Left ventricle myocardium inferior (tissue), 1 donor: ENCODE measurements around the gene PXK. TPM values are rescaled to one million over a fixed set of nuclear protein-coding genes. Genes with fewer than 3 reads are reported as not detected.

Experiments
- DNase-seq: peaks from one replicate; pipeline ENCODE4 v3.0.0-alpha.2; 2020
- H3K27ac ChIP-seq: fragments of 200-600 bp; replicated peaks from 2 replicates; pipeline ENCODE4 v1.8.0; 2021
- H3K27me3 ChIP-seq: fragments of 200-600 bp; 2 replicates; pipeline ENCODE4 v1.8.0; 2021; ENCODE audit warnings: low read depth
- H3K36me3 ChIP-seq: fragments of 200-600 bp; 2 replicates; pipeline ENCODE4 v1.8.0; 2021
- H3K4me1 ChIP-seq: fragments of 200-600 bp; 2 replicates; pipeline ENCODE4 v1.8.0; 2021
- H3K4me3 ChIP-seq: fragments of 200-600 bp; 2 replicates; pipeline ENCODE4 v1.8.0; 2021; ENCODE audit warnings: mild to moderate bottlenecking, moderate library complexity
- H3K9me3 ChIP-seq: fragments of 200-600 bp; replicated peaks from 2 replicates; pipeline ENCODE4 v1.8.0; 2021
- CTCF ChIP-seq: fragments of 200-600 bp; IDR thresholded peaks from 2 replicates; pipeline ENCODE4 v1.8.0; 2021; ENCODE audit warnings: antibody characterized with exemption, mild to moderate bottlenecking, borderline replicate concordance
- intact Hi-C: fragments of 100-400 bp; cut with micrococcal nuclease; formaldehyde crosslinking; loops from one replicate; pipeline ENCODE4 v1.11.0; 2022
- total RNA-seq: library from RNA; stranded (reverse); fragmentation: NEBNext Ultra II Directional; extraction: Animal tissue kit (Norgen Biotek cat#: 25700); gene quantifications from one replicate; pipeline ENCODE4 v1.2.1, GENCODE V29; 2021
- donor health status: DM: no; HTN: yes; CAD: no; lungs with severe emphysema.

Gene PXK
- total RNA-seq, 1 donor from 2014 or later = 9.2 TPM

GRCh38 chr3:58331593-58332152, 1.0 kb upstream of the PXK start:
- no peak overlapping the region for H3K27ac ChIP-seq
- no peaks in the 10 kb centered on the region for H3K27me3 ChIP-seq
- no peaks in the 10 kb centered on the region for H3K36me3 ChIP-seq
- no peak for DNase-seq
- no peak overlapping the region for H3K4me3 ChIP-seq
- intact Hi-C loops = loop anchor here (10.0 kb wide), 1 partner anchor 163 kb away; the partner anchor contains the start of gene KCTD6
- no peaks in the 10 kb centered on the region for H3K9me3 ChIP-seq
- no peak for TF ChIP-seq CTCF
- H3K4me1 ChIP-seq = peaks cover 39% of the 10 kb centered on the region

- Histone ChIP-seq H3K4me3 (peak overlapping the region; percentile 88), H3K9me3 (no peaks in the 10 kb centered on the region), H3K4me1 (peaks cover 39% of the 10 kb centered on the region), H3K36me3 (peaks cover 5% of the 10 kb centered on the region), H3K27me3 (no peaks in the 10 kb centered on the region), H3K27ac (peak overlapping the region; percentile 78)
- DNase-seq = no peak
- no peak for TF ChIP-seq CTCF
- intact Hi-C loops = loop anchor here (10.0 kb wide), 1 partner anchor 161 kb away; the partner anchor contains the start of gene KCTD6
These were observed 717 bp downstream of the PXK start for GRCh38 chr3:58333206-58334012.

GRCh38 chr3:58334013-58334321, 1.3 kb downstream of the PXK start:
- intact Hi-C loops = loop anchor here (10.0 kb wide), 1 partner anchor 161 kb away; the partner anchor contains the start of gene KCTD6
- Histone ChIP-seq H3K4me3 (peak overlapping the region; percentile 88), H3K27ac (peak overlapping the region; percentile 78), H3K9me3 (no peaks in the 10 kb centered on the region), H3K4me1 (peaks cover 39% of the 10 kb centered on the region), H3K27me3 (no peaks in the 10 kb centered on the region), H3K36me3 (peaks cover 9% of the 10 kb centered on the region)
- no peak for TF ChIP-seq CTCF
- no peak for DNase-seq

GRCh38 chr3:58334506-58334884, 1.8 kb downstream of the PXK start:
- no peaks in the 10 kb centered on the region for H3K27me3 ChIP-seq
- no peak for TF ChIP-seq CTCF
- H3K9me3 ChIP-seq = no peaks in the 10 kb centered on the region
- H3K27ac ChIP-seq = peak overlapping the region; percentile 78
- peaks cover 9% of the 10 kb centered on the region for H3K36me3 ChIP-seq
- DNase-seq = no peak
- H3K4me3 ChIP-seq = peak overlapping the region; percentile 88
- intact Hi-C loops = loop anchor here (10.0 kb wide), 1 partner anchor 160 kb away; the partner anchor contains the start of gene KCTD6
- peaks cover 39% of the 10 kb centered on the region for H3K4me1 ChIP-seq

- Histone ChIP-seq H3K4me3 (peak overlapping the region; percentile 88), H3K27me3 (no peaks in the 10 kb centered on the region), H3K36me3 (peaks cover 9% of the 10 kb centered on the region), H3K9me3 (no peaks in the 10 kb centered on the region), H3K4me1 (peaks cover 39% of the 10 kb centered on the region), H3K27ac (peak overlapping the region; percentile 78)
- intact Hi-C loops = loop anchor here (5.0 to 10.0 kb wide), 2 partner anchors 72 to 159 kb away; partner anchors contain the start of gene KCTD6
- DNase-seq = no peak
- no peak for TF ChIP-seq CTCF
These were observed 2.9 kb downstream of the PXK start for GRCh38 chr3:58335652-58335947.
